Aorta (tissue), 5 donors: ENCODE results near the gene ODF2. TPM values are rescaled to one million over a fixed set of nuclear protein-coding genes. Genes with fewer than 3 reads are reported as not detected.

Source experiments
- ATAC-seq: fragments of 200-7000 bp; cut with Tn5 transposase; one replicate; pipeline ENCODE4 v1.9.1; 2022; ENCODE audit warnings: moderate library complexity; ENCODE audit not compliant: low FRiP score
- DNase-seq, 2 donors: peaks; one replicate each; pipeline ENCODE4 v3.0.0-alpha.2; 2020
- H3K27ac ChIP-seq, 2 donors: one replicate each; pipeline ENCODE4 v1.5.1; 2013; ENCODE audit warnings: low read length in 2 of 2, mild to moderate bottlenecking in 2 of 2, moderate library complexity in 2 of 2, control low read depth in 1 of 2, inconsistent platforms in 1 of 2, low read depth in 1 of 2
- H3K27me3 ChIP-seq, 2 donors: one replicate each; pipeline ENCODE4 v1.6.1; 2013; ENCODE audit warnings: control low read depth in 1 of 2, low read length in 1 of 2, mild to moderate bottlenecking in 1 of 2, moderate library complexity in 1 of 2; ENCODE audit not compliant: insufficient read depth in 2 of 2, control insufficient read depth in 1 of 2
- H3K36me3 ChIP-seq, 2 donors: one replicate each; pipeline ENCODE4 v1.6.1; 2013; ENCODE audit warnings: control low read depth in 1 of 2, low read length in 1 of 2, mild to moderate bottlenecking in 1 of 2; ENCODE audit not compliant: insufficient read depth in 2 of 2, control insufficient read depth in 1 of 2
- H3K4me1 ChIP-seq, 2 donors: one replicate each; pipeline ENCODE4 v1.6.1; 2013; ENCODE audit warnings: low read length in 2 of 2, control low read depth in 1 of 2, mild to moderate bottlenecking in 1 of 2, moderate library complexity in 1 of 2; ENCODE audit not compliant: insufficient read depth in 2 of 2, control insufficient read depth in 1 of 2
- H3K4me3 ChIP-seq, 2 donors: one replicate each; pipeline ENCODE4 v1.5.1; 2013; ENCODE audit warnings: low read length in 2 of 2, control low read depth in 1 of 2, mild to moderate bottlenecking in 1 of 2
- H3K9me3 ChIP-seq: one replicate; pipeline ENCODE4 v1.6.1; 2013; ENCODE audit warnings: mild to moderate bottlenecking, low read length; ENCODE audit not compliant: control insufficient read depth
- WGBS, 2 donors: extraction: QIAGEN DNeasy Blood & Tissue Kit; methylation state at CpG; one replicate each; pipeline ENCODE4 v1.1.7; 2013; 5-methylcytosine and 5-hydroxymethylcytosine counted together
- intact Hi-C, 2 donors: fragments of 100-400 bp; cut with DNase I; formaldehyde crosslinking; loops; one replicate each; pipeline versions ENCODE4 v1.14.2 to v1.15.0; 2022
- polyA plus RNA-seq, 2 donors: library from polyadenylated mRNA; stranded (reverse); fragments of 200-250 nt; gene quantifications; one replicate each; pipeline ENCODE4 v1.2.3, GENCODE V29; 2013
- total RNA-seq, 2 donors: library from RNA; stranded (reverse); fragmentation: NEBNext Ultra II Directional; extraction: Animal tissue kit (Norgen Biotek cat#: 25700); gene quantifications; one replicate each; pipeline ENCODE4 v1.2.1, GENCODE V29; 2021
- donor health status: healthy with polysubstance abuse.
- donor health status: Bipolar disorder and iron deficiency.
- donor health status: DM: no; HTN: no; CAD: no.
- donor health status: DM: no; HTN: no; CAD: no.
- donor health status: DM: yes; HTN: yes; CAD: no.

Gene ODF2
- total and polyA plus RNA-seq, 4 donors = 2.9 to 28.9 (median 24.4) TPM

DNA sequence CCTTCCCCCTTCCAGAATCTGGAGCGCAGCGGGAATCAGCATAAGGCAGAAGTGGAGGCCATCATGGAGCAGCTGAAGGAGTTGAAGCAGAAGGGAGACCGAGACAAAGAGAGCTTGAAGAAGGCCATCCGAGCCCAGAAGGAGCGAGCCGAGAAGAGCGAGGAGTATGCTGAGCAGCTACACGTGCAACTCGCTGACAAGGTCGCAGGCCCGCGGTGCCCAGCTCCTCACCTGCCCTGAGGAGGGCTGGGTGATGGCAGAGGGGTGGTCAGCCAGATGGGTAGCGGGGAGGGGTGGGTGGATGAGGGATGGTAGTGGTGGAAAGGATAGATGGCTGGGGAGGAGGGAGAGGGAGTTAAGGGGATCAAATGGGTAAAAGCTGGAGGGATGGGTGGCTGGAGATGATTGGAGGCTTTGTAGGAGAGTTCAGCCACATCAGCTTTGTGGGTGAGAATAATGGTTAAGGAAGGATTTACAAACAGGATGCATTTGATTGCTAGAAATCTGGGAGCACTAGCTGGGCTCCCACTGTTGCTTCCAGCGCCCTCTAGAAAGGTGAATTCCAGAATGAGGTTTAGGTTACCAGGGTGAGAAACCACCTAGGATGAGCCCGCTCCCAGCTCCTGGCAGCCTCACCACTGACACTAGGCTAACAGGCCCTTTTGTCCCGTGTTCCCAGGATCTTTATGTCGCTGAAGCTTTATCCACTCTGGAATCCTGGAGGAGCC lies 29.0 kb downstream of the ODF2 start:
- WGBS, 2 donors = 92 to 95% methylated on average over 17 of the region's 17 CpGs
- H3K4me1 ChIP-seq = no peaks in the 10 kb centered on the region
- H3K27me3 ChIP-seq = no peaks in the 10 kb centered on the region
- no peak overlapping the region for H3K4me3 ChIP-seq
- peak in 1 of 2 donors; percentile 58 for DNase-seq
- peaks cover 8% of the 10 kb centered on the region in 2 donors for H3K36me3 ChIP-seq
- H3K9me3 ChIP-seq = no peaks in the 10 kb centered on the region
- intact Hi-C loops = no loop called here
- ATAC-seq = no peak
- no peak overlapping the region for H3K27ac ChIP-seq

DNA sequence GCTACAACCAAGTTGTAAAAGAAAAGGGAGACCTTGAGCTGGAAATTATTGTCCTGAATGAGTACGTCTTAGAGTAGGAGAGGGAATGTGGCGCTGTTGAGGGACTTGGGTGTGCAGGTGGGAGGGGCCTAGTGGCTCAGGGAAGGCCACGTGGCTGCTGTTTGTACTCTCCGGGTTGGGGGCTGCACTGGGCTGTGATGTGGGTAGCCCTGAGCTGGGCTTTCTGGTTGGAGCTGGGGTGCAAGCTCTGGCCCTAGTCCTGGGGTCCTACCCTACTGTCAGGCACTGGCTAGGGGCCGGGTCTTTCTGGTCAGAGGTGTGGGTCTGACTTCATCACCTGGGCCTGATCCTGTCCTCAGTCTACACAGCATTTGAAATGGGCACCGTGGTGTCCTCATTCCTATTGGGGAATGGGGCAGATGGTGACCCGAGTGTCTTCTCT lies 29.6 kb downstream of the ODF2 start:
- WGBS, 2 donors = 79% methylated on average over 7 of the region's 7 CpGs
- no peak for ATAC-seq
- H3K27me3 ChIP-seq = no peaks in the 10 kb centered on the region
- H3K27ac ChIP-seq = no peak overlapping the region
- H3K9me3 ChIP-seq = no peaks in the 10 kb centered on the region
- DNase-seq = peak in 1 of 2 donors; percentile 55
- H3K4me1 ChIP-seq = no peaks in the 10 kb centered on the region
- no peak overlapping the region for H3K4me3 ChIP-seq
- peaks cover 8% of the 10 kb centered on the region in 2 donors for H3K36me3 ChIP-seq
- intact Hi-C loops = no loop called here

DNA sequence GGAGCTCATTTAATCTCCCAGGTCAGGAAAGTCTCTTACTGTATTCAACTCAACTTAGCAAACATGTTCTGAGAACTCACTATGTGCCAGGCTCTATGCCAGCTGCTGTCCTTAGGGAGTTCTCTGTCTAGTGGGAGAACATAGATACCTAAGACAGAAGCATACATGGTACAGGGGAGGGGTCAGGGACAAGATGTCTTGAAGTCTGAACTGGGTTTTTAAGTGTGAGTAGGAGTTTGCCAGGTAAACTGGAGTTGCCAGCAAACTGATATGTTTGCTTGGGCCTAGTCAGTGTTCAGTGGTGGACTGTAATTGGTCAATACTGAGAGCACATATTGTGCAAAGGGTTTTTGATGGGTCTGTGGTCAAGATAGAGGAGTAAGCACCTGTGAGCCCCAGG lies 30.4 kb downstream of the ODF2 start:
- Histone ChIP-seq H3K27ac (no peak overlapping the region), H3K27me3 (no peaks in the 10 kb centered on the region), H3K4me3 (no peak overlapping the region), H3K4me1 (no peaks in the 10 kb centered on the region), H3K9me3 (no peaks in the 10 kb centered on the region), H3K36me3 (peaks cover 6 to 8% of the 10 kb centered on the region in 2 donors)
- ATAC-seq (no peak), DNase-seq (peak in 1 of 2 donors; percentile 7)
- intact Hi-C loops = no loop called here

DNA sequence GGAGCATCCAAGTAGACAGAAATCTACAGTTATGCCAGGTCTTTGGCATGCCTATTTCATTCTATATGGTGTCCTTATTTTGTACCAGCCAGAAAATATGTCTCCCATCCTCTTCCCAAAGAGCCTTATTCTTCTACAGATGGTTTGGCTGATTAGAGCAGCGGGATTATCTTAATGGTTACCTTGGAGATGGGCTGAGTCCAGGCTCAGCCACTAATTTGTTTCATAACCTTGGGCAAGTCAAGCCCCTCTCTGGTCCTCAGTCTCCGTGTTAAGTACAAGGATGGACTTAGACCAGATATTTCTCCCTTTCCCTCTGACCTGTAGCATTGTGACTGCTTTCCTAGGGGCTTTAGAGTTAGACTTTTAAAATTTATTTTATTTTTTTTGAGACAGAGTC lies 37.6 kb downstream of the ODF2 start:
- ATAC-seq = no peak
- Histone ChIP-seq H3K27ac (no peak overlapping the region), H3K27me3 (no peaks in the 10 kb centered on the region), H3K36me3 (peaks cover 0 to 6% of the 10 kb centered on the region in 2 donors), H3K9me3 (no peaks in the 10 kb centered on the region), H3K4me3 (no peak overlapping the region), H3K4me1 (no peaks in the 10 kb centered on the region)
- 94 to 95% methylated on average over 2 of the region's 2 CpGs for WGBS, 2 donors
- DNase-seq = no peak
- intact Hi-C loops = no loop called here

GRCh38 chr9:128494108-128494745 lies 38.4 kb downstream of the ODF2 start:
- Histone ChIP-seq H3K27ac (no peak overlapping the region), H3K4me1 (no peaks in the 10 kb centered on the region), H3K27me3 (no peaks in the 10 kb centered on the region), H3K4me3 (no peak overlapping the region), H3K36me3 (peaks cover 0 to 6% of the 10 kb centered on the region in 2 donors), H3K9me3 (no peaks in the 10 kb centered on the region)
- DNase-seq (peak; percentile 74 to 87), ATAC-seq (no peak)
- 22 to 29% methylated on average over 13 of the region's 13 CpGs for WGBS, 2 donors
- intact Hi-C loops = no loop called here

DNA sequence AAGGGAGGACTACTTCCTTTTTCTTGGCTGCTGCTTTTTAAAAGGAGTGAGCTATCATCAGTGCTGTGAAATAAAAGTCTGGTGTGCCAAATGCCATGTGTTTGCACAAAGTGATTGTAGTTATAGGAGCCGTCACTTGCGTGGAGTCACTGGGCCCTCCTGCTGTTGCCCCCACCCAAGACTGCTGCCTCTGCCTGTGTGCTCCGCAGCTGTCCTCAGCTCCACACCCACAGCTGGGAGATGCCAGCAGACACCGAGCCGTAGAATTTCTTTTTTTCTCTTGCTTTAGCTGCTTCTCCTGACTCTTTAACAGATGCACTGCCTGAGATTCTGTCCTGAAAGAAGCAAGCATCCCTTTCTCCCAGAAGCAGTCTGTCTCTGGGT lies 38.9 kb downstream of the ODF2 start:
- peaks cover 0 to 6% of the 10 kb centered on the region in 2 donors for H3K36me3 ChIP-seq

GRCh38 chr9:128495296-128495695 lies 39.5 kb downstream of the ODF2 start:
- H3K27ac ChIP-seq = no peak overlapping the region
- H3K4me1 ChIP-seq = no peaks in the 10 kb centered on the region
- intact Hi-C loops = no loop called here
- H3K9me3 ChIP-seq = no peaks in the 10 kb centered on the region
- DNase-seq = peak in 1 of 2 donors; percentile 12
- no peaks in the 10 kb centered on the region for H3K27me3 ChIP-seq
- no peak overlapping the region for H3K4me3 ChIP-seq
- 27 to 30% methylated on average over 1 of the region's 1 CpG for WGBS, 2 donors
- ATAC-seq = no peak
- peaks cover 0 to 6% of the 10 kb centered on the region in 2 donors for H3K36me3 ChIP-seq

More for the DNA sequence above, 38.9 kb downstream of the ODF2 start:
- Histone ChIP-seq H3K9me3 (no peaks in the 10 kb centered on the region), H3K4me3 (no peak overlapping the region), H3K4me1 (no peaks in the 10 kb centered on the region), H3K27ac (no peak overlapping the region), H3K27me3 (no peaks in the 10 kb centered on the region)
- DNase-seq = peak in 1 of 2 donors; percentile 5
- intact Hi-C loops = no loop called here
- ATAC-seq = no peak
- WGBS, 2 donors = 31 to 40% methylated on average over 5 of the region's 5 CpGs

- H3K9me3 ChIP-seq = no peaks in the 10 kb centered on the region
- no peak overlapping the region for H3K4me3 ChIP-seq
- H3K27ac ChIP-seq = no peak overlapping the region
- DNase-seq (peak in 1 of 2 donors; percentile 8), ATAC-seq (no peak)
- no peaks in the 10 kb centered on the region for H3K4me1 ChIP-seq
- H3K36me3 ChIP-seq = peaks cover 0 to 6% of the 10 kb centered on the region in 2 donors
- H3K27me3 ChIP-seq = no peaks in the 10 kb centered on the region
- intact Hi-C loops = no loop called here
- 84% methylated on average over 6 of the region's 6 CpGs for WGBS, 2 donors
Measured at GRCh38 chr9:128495804-128496417, 40.1 kb downstream of the ODF2 start.
